Gastrocnemius medialis (tissue), 4 donors: Measurements from ENCODE around the gene RFPL3. TPM values are rescaled to one million over a fixed set of nuclear protein-coding genes. Genes with fewer than 3 reads are reported as not detected.
"Not testable (repeated sequence)": the region's sequence is repeated elsewhere in the genome, so short reads cannot be mapped to it uniquely, and the experiment has no call there.

ENCODE experiments used
- ATAC-seq, 2 donors: fragments of 150-250 bp; one replicate each; pipeline ENCODE4 v1.9.1; 2016
- DNase-seq, 2 donors: peaks; one replicate each; pipeline ENCODE4 v3.0.0-alpha.2; 2019
- H3K27ac ChIP-seq, 4 donors: fragments of 200-600 bp; sonication (generic); 1 replicate in 1 of 4; 2 replicates in 3 of 4; pipeline ENCODE4 v1.5.1; 2016 to 2018; ENCODE audit warnings: mild to moderate bottlenecking in 2 of 4, moderate library complexity in 1 of 4
- H3K27me3 ChIP-seq, 3 donors: fragments of 200-600 bp; sonication (generic) in 2 of 3; 1 replicate in 1 of 3; 2 replicates in 2 of 3; pipeline versions ENCODE4 v1.5.1 to v1.6.0; 2016 to 2019; ENCODE audit warnings: mild to moderate bottlenecking in 1 of 3, moderate library complexity in 1 of 3
- H3K36me3 ChIP-seq, 2 donors: fragments of 200-600 bp; sonication (generic) in 1 of 2; one replicate each; pipeline ENCODE4 v1.5.1; 2017 to 2018
- H3K4me1 ChIP-seq, 2 donors: fragments of 200-600 bp; sonication (generic) in 1 of 2; one replicate each; pipeline ENCODE4 v1.5.1; 2016 to 2017; ENCODE audit warnings: mild to moderate bottlenecking in 2 of 2
- H3K4me3 ChIP-seq, 4 donors: fragments of 200-600 bp; sonication (generic) in 3 of 4; 1 replicate in 1 of 4; 2 replicates in 3 of 4; pipeline ENCODE4 v1.5.1; 2016 to 2019; ENCODE audit warnings: mild to moderate bottlenecking in 2 of 4
- H3K9me3 ChIP-seq, 3 donors: fragments of 200-600 bp; sonication (generic) in 2 of 3; 1 replicate in 1 of 3; 2 replicates in 2 of 3; pipeline ENCODE4 v1.5.1; 2016 to 2019
- CTCF ChIP-seq, 5 experiments: fragments of 450-650 bp in 3 of 5; fragments of 200-600 bp in 2 of 5; sonication (generic) in 2 of 5; IDR thresholded peaks in 4 of 5; conservative IDR thresholded peaks in 1 of 5; 1 replicate in 4 of 5; 2 replicates in 1 of 5; pipeline ENCODE4 v1.5.1; 2016 to 2019; ENCODE audit warnings: antibody characterized with exemption in 5 of 5, mild to moderate bottlenecking in 3 of 5, moderate library complexity in 3 of 5
- POLR2A ChIP-seq, 2 donors: fragments of 450-650 bp; IDR thresholded peaks; one replicate each; pipeline ENCODE4 v1.6.1; 2017; ENCODE audit warnings: antibody characterized with exemption in 2 of 2, mild to moderate bottlenecking in 2 of 2, moderate library complexity in 2 of 2
- in situ Hi-C, 4 donors: fragments of 200-750 bp; cut with MboI; loops; one replicate each; pipeline versions ENCODE4 v1.15.0 to v1.8.0; 2017; ENCODE audit warnings: low sequenced_read_pairs in 4 of 4
- intact Hi-C: fragments of 100-400 bp; cut with DNase I; formaldehyde crosslinking; loops from one replicate; pipeline ENCODE4 v1.15.1; 2023; ENCODE audit warnings: low total_unique reads
- total RNA-seq, 4 donors: library from RNA; depleted of rRNA; stranded (reverse); fragments of >200 nt; gene quantifications; one replicate each; pipeline versions ENCODE4 v1.1.0 to v1.2.3, GENCODE V29; 2016

RFPL3 gene
- total RNA-seq, 4 donors from 2014 or later, result not detected

- Histone ChIP-seq H3K4me3 (peak overlapping the region in 2 of 4 donors; percentile 34 to 41), H3K9me3 (no peaks in the 10 kb centered on the region), H3K27me3 (no peaks in the 10 kb centered on the region), H3K36me3 (no peaks in the 10 kb centered on the region), H3K27ac (peak overlapping the region in 2 of 4 donors; percentile 9 to 25), H3K4me1 (no peaks in the 10 kb centered on the region)
- intact Hi-C loops (no loop called here), in situ Hi-C loops (no loop called here)
- DNase-seq (no peak), ATAC-seq (peak in 1 of 2 donors; percentile 51)
- TF ChIP-seq CTCF (IDR thresholded peaks at IDR 0.05 in 4 of 5, conservative IDR thresholded peaks at IDR 0.05 in 1 of 5) (no peak), POLR2A (IDR thresholded peaks at IDR 0.05) (peak in 1 of 2 donors; percentile 35)
These were observed 3.0 kb upstream of the RFPL3 start for GRCh38 chr22:32354360-32355351.

GRCh38 chr22:32355760-32356159 is 1.9 kb upstream of the RFPL3 start:
- Histone ChIP-seq H3K27ac (no peak overlapping the region), H3K36me3 (no peaks in the 10 kb centered on the region), H3K4me1 (no peaks in the 10 kb centered on the region), H3K27me3 (no peaks in the 10 kb centered on the region), H3K4me3 (no peak overlapping the region), H3K9me3 (no peaks in the 10 kb centered on the region)
- in situ Hi-C loops (no loop called here), intact Hi-C loops (no loop called here)
- DNase-seq (no peak), ATAC-seq (no peak)
- TF ChIP-seq CTCF (IDR thresholded peaks at IDR 0.05 in 4 of 5, conservative IDR thresholded peaks at IDR 0.05 in 1 of 5) (no peak), POLR2A (IDR thresholded peaks at IDR 0.05) (no peak)

GRCh38 chr22:32360096-32360495 is 2.4 kb downstream of the RFPL3 start:
- H3K36me3 ChIP-seq, intact Hi-C loops, H3K27ac ChIP-seq, H3K4me1 ChIP-seq, DNase-seq, in situ Hi-C loops, H3K9me3 ChIP-seq, H3K4me3 ChIP-seq, ATAC-seq, H3K27me3 ChIP-seq: not testable (repeated sequence)

GRCh38 chr22:32361257-32361656 is 3.6 kb downstream of the RFPL3 start:
- Histone ChIP-seq H3K27me3 (no peaks in the 10 kb centered on the region), H3K36me3 (no peaks in the 10 kb centered on the region), H3K4me3 (no peak overlapping the region), H3K27ac (no peak overlapping the region), H3K9me3 (no peaks in the 10 kb centered on the region), H3K4me1 (no peaks in the 10 kb centered on the region)
- DNase-seq (no peak), ATAC-seq (no peak)
- TF ChIP-seq POLR2A (IDR thresholded peaks at IDR 0.05) (no peak), CTCF (IDR thresholded peaks at IDR 0.05 in 4 of 5, conservative IDR thresholded peaks at IDR 0.05 in 1 of 5) (no peak)
- intact Hi-C loops, result no loop called here
- in situ Hi-C loops, result no loop called here

GRCh38 chr22:32364210-32364609 is 6.5 kb downstream of the RFPL3 start:
- Histone ChIP-seq H3K4me3 (no peak overlapping the region), H3K4me1 (no peaks in the 10 kb centered on the region), H3K27ac (no peak overlapping the region), H3K9me3 (no peaks in the 10 kb centered on the region), H3K27me3 (no peaks in the 10 kb centered on the region), H3K36me3 (no peaks in the 10 kb centered on the region)
- DNase-seq, result no peak
- in situ Hi-C loops (no loop called here), intact Hi-C loops (no loop called here)
- ATAC-seq, result no peak
- TF ChIP-seq POLR2A (IDR thresholded peaks at IDR 0.05), result no peak
- no peak for TF ChIP-seq CTCF (IDR thresholded peaks at IDR 0.05 in 4 of 5, conservative IDR thresholded peaks at IDR 0.05 in 1 of 5)
